Neuronal stem cell (in vitro differentiated cells): ENCODE measurements around the gene ABCD4.
A peak's percentile ranks its signal among the peaks of the same experiment; 100 is the strongest.

ENCODE experiments used
- DNase-seq: peaks from one replicate; pipeline ENCODE4 v3.0.0-alpha.2; 2013; ENCODE audit warnings: low spot score
- H2AFZ ChIP-seq: one replicate; pipeline ENCODE4 v1.6.1; 2013; ENCODE audit warnings: mild to moderate bottlenecking, low read length, inconsistent platforms
- H2AK5ac ChIP-seq: 2 replicates; pipeline ENCODE4 v1.6.1; 2013; ENCODE audit warnings: low read depth, mild to moderate bottlenecking, inconsistent platforms, low read length, moderate library complexity, mixed read lengths
- H2BK120ac ChIP-seq: 2 replicates; pipeline ENCODE4 v1.6.1; 2013; ENCODE audit warnings: low read depth, mild to moderate bottlenecking, inconsistent platforms, low read length, moderate library complexity, mixed read lengths
- H2BK12ac ChIP-seq: one replicate; pipeline ENCODE4 v1.6.1; 2013; ENCODE audit warnings: low read length, inconsistent platforms
- H2BK15ac ChIP-seq: 2 replicates; pipeline ENCODE4 v1.6.1; 2013; ENCODE audit warnings: mild to moderate bottlenecking, low read length, inconsistent platforms, mixed read lengths
- H2BK5ac ChIP-seq: one replicate; pipeline ENCODE4 v1.6.1; 2013; ENCODE audit warnings: inconsistent platforms, mild to moderate bottlenecking, low read length, moderate library complexity
- H3K14ac ChIP-seq: one replicate; pipeline ENCODE4 v1.6.1; 2013; ENCODE audit warnings: low read length, inconsistent platforms
- H3K18ac ChIP-seq: 2 replicates; pipeline ENCODE4 v1.6.1; 2013; ENCODE audit warnings: low read length, inconsistent platforms
- H3K23ac ChIP-seq: 2 replicates; pipeline ENCODE4 v1.6.1; 2013; ENCODE audit warnings: low read depth, mild to moderate bottlenecking, mixed read lengths, low read length, inconsistent platforms; ENCODE audit not compliant: poor library complexity
- H3K27ac ChIP-seq: replicated peaks from 3 replicates; pipeline ENCODE4 v1.5.1; 2013; ENCODE audit warnings: low read length, inconsistent platforms
- H3K27me3 ChIP-seq, 3 experiments: 2 replicates each; pipeline ENCODE4 v1.6.1; 2013; ENCODE audit warnings: low read length in 3 of 3, mild to moderate bottlenecking in 2 of 3, inconsistent platforms in 1 of 3, low read depth in 1 of 3, mixed read lengths in 1 of 3, moderate library complexity in 1 of 3; ENCODE audit not compliant: control insufficient read depth in 3 of 3, insufficient read depth in 3 of 3
- H3K36me3 ChIP-seq, 2 donors: replicated peaks in 1 of 2; 2 replicates each; pipeline ENCODE4 v1.6.1; 2013; ENCODE audit warnings: low read length in 2 of 2; ENCODE audit not compliant: control insufficient read depth in 2 of 2, insufficient read depth in 2 of 2
- H3K4ac ChIP-seq: 2 replicates; pipeline ENCODE4 v1.6.1; 2013; ENCODE audit warnings: inconsistent platforms, mild to moderate bottlenecking, low read length, moderate library complexity
- H3K4me1 ChIP-seq, 2 donors: 1 replicate in 1 of 2; 2 replicates in 1 of 2; pipeline ENCODE4 v1.6.1; 2013; ENCODE audit warnings: low read length in 2 of 2, low read depth in 1 of 2; ENCODE audit not compliant: control insufficient read depth in 2 of 2, insufficient read depth in 1 of 2
- H3K4me2 ChIP-seq: one replicate; pipeline ENCODE4 v1.6.1; 2013; ENCODE audit warnings: mild to moderate bottlenecking, low read length, inconsistent platforms; ENCODE audit not compliant: insufficient read depth, poor library complexity, severe bottlenecking
- H3K4me3 ChIP-seq, 2 donors: 2 replicates each; pipeline ENCODE4 v1.5.1; 2013; ENCODE audit warnings: low read length in 2 of 2, mild to moderate bottlenecking in 2 of 2, inconsistent platforms in 1 of 2, moderate library complexity in 1 of 2
- H3K79me1 ChIP-seq: one replicate; pipeline ENCODE4 v1.6.1; 2013; ENCODE audit warnings: low read depth, mild to moderate bottlenecking, inconsistent platforms, low read length, moderate library complexity
- H3K9ac ChIP-seq: one replicate; pipeline ENCODE4 v1.6.1; 2013; ENCODE audit warnings: mild to moderate bottlenecking, low read depth, low read length, inconsistent platforms; ENCODE audit not compliant: poor library complexity
- H3K9me3 ChIP-seq, 2 donors: replicated peaks in 1 of 2; 2 replicates each; pipeline versions ENCODE3 to v1.6.1; 2013; ENCODE audit warnings: low read length in 2 of 2, mild to moderate bottlenecking in 2 of 2, inconsistent platforms in 1 of 2, low read depth in 1 of 2, mixed read lengths in 1 of 2, moderate library complexity in 1 of 2; ENCODE audit not compliant: control insufficient read depth in 2 of 2, insufficient read depth in 1 of 2
- H4K8ac ChIP-seq: one replicate; pipeline ENCODE4 v1.6.1; 2013; ENCODE audit warnings: low read depth, mild to moderate bottlenecking, inconsistent platforms, low read length, moderate library complexity
- H4K91ac ChIP-seq: one replicate; pipeline ENCODE4 v1.6.1; 2013; ENCODE audit warnings: low read length, low read depth, mild to moderate bottlenecking, inconsistent platforms; ENCODE audit not compliant: poor library complexity
- WGBS, 2 donors: extraction: QIAGEN DNeasy Blood & Tissue Kit; methylation state at CpG; one replicate each; pipeline ENCODE4 v1.1.7; 2013; ENCODE audit warnings: missing lambda C conversion rate in 2 of 2, mixed read lengths in 1 of 2; ENCODE audit not compliant: insufficient read length in 2 of 2, insufficient replicate concordance in 1 of 2; ENCODE audit errors: extremely low coverage in 2 of 2; 5-methylcytosine and 5-hydroxymethylcytosine counted together

ABCD4 gene

DNA sequence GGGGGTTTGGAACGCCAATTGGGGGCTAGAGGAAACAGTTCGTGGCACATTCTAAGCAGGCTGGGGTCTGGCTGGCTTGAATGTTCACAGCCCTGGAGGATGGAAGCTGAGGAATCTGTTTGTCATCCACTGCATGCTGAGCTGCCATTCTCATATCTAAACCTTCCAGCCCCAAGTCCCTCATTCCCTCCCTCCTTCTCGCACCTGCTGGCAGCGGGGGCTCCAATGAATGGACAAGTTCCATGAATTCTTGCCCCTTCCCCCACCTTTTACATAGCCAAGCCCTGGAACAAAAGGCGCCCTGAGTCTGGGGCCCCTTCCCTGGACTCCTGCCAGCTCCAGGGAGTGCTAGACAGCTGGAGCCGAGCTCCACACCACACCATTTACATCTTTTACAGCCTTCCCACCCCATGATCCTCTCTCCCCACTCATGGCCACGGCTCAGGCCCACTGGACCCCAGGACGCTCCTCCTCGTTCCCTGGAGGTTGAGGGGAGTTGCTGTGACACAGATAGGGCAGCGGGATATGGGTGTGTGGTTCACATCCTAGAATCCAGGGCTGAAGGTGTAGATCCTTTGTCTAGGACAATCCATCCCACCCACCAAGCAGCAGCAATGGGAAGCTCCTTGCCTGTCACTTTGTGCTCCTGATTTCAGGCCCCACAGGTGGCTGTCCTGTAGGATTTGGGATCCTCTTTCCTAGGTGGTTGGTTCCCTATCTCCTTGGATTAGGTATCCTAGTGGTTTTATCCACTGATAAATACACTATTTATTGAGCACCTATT, 23.8 kb upstream of the ABCD4 start:
- Histone ChIP-seq H2BK12ac (peak overlapping the region; percentile 43), H3K27me3 (no peaks in the 10 kb centered on the region), H2BK120ac (no peak overlapping the region), H3K23ac (no peak overlapping the region), H3K9ac (peak overlapping the region; percentile 40), H2BK5ac (peak overlapping the region; percentile 4), H2AFZ (peak overlapping the region; percentile 83), H3K4me3 (no peak overlapping the region), H3K14ac (no peak overlapping the region), H3K9me3 (no peaks in the 10 kb centered on the region), H3K18ac (peak overlapping the region; percentile 77), H4K91ac (peak overlapping the region; percentile 94), H3K4ac (no peak overlapping the region), H3K27ac (peak overlapping the region; percentile 99), H3K36me3 (no peaks in the 10 kb centered on the region), H3K4me2 (peak overlapping the region; percentile 37), H2AK5ac (no peak overlapping the region), H4K8ac (peak overlapping the region; percentile 48), H2BK15ac (no peak overlapping the region), H3K79me1 (no peaks in the 10 kb centered on the region), H3K4me1 (peaks cover 14 to 20% of the 10 kb centered on the region in 2 donors)
- peak; percentile 80 for DNase-seq
- no CpG with 5 or more reads among the region's 10 CpGs for WGBS, 2 donors

DNA sequence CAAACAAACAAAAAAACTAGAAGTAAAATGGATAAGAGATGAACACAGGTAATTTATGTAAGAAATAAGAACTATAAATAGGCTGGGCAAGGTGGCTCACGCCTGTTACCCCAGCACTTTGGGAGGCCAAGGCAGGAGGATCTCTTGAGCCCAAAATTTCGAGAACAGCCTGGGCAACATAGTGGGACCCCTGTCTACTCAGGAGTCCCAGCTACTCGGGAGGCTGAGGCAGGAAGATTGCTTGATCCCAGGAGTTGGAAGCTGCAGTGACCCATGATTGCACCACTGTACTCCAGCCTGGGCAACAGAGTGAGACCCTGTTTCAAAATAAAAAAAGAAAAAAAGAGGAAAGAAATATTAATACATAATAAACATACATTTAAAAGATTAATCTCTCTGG, 22.7 kb upstream of the ABCD4 start:
- DNase-seq: no peak
- Histone ChIP-seq H3K9ac (no peak overlapping the region), H2AFZ (no peak overlapping the region), H4K91ac (no peak overlapping the region), H3K23ac (no peak overlapping the region), H3K79me1 (no peaks in the 10 kb centered on the region), H3K14ac (no peak overlapping the region), H2BK12ac (peak overlapping the region; percentile 68), H3K18ac (peak overlapping the region; percentile 58), H3K27me3 (no peaks in the 10 kb centered on the region), H3K4me2 (no peak overlapping the region), H3K36me3 (no peaks in the 10 kb centered on the region), H3K27ac (peak overlapping the region; percentile 99), H2BK5ac (no peak overlapping the region), H4K8ac (no peak overlapping the region), H3K4ac (no peak overlapping the region), H3K9me3 (no peaks in the 10 kb centered on the region), H3K4me1 (peaks cover 14 to 20% of the 10 kb centered on the region in 2 donors), H2BK15ac (no peak overlapping the region), H2AK5ac (no peak overlapping the region), H3K4me3 (no peak overlapping the region), H2BK120ac (no peak overlapping the region)
- no CpG with 5 or more reads among the region's 3 CpGs for WGBS, 2 donors

DNA sequence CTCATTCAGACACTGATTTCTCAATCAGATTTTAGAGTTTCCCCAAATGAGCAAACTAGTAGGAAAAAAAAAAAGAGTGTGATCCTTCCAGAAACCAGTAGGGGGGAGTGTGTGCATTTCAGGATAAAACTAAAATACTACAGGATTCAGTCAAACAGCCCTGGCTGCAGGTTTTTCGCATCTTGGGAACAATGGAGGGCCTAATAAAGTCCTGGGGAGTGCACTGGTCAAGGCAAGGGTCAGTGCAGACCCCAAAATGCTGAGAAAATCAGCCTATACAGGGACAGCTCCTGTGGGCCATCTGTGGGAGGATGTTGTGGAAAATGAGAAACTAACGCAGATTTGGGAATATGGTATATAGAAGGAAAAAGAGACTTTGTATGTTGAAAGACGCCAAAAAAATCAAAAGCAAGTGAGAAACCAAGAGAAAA, 22.2 kb upstream of the ABCD4 start:
- Histone ChIP-seq H2BK15ac (no peak overlapping the region), H2BK5ac (no peak overlapping the region), H3K36me3 (no peaks in the 10 kb centered on the region), H2BK120ac (no peak overlapping the region), H3K18ac (no peak overlapping the region), H4K91ac (no peak overlapping the region), H3K9ac (no peak overlapping the region), H3K14ac (no peak overlapping the region), H3K27ac (peak overlapping the region; percentile 35), H3K4me1 (peaks cover 14 to 20% of the 10 kb centered on the region in 2 donors), H3K79me1 (no peaks in the 10 kb centered on the region), H3K9me3 (no peaks in the 10 kb centered on the region), H3K23ac (no peak overlapping the region), H3K4me2 (no peak overlapping the region), H2BK12ac (no peak overlapping the region), H3K27me3 (no peaks in the 10 kb centered on the region), H4K8ac (no peak overlapping the region), H2AK5ac (no peak overlapping the region), H3K4me3 (no peak overlapping the region), H3K4ac (no peak overlapping the region), H2AFZ (peak overlapping the region; percentile 27)
- peak; percentile 38 for DNase-seq
- 100% methylated on average over 1 of the region's 3 CpGs; no CpG with 5 or more reads in 1 of the 2 donors for WGBS, 2 donors

- Histone ChIP-seq H2AFZ (no peak overlapping the region), H3K27me3 (peaks cover 0 to 3% (median 0%) of the 10 kb centered on the region in 3 experiments), H3K18ac (no peak overlapping the region), H3K4ac (no peak overlapping the region), H3K4me3 (no peak overlapping the region), H2BK120ac (no peak overlapping the region), H2BK12ac (no peak overlapping the region), H3K27ac (no peak overlapping the region), H3K36me3 (no peaks in the 10 kb centered on the region), H2AK5ac (no peak overlapping the region), H2BK15ac (no peak overlapping the region), H4K91ac (no peak overlapping the region), H3K4me2 (no peak overlapping the region), H3K23ac (no peak overlapping the region), H3K4me1 (no peaks in the 10 kb centered on the region), H3K14ac (no peak overlapping the region), H3K9ac (no peak overlapping the region), H3K79me1 (no peaks in the 10 kb centered on the region), H2BK5ac (no peak overlapping the region), H3K9me3 (no peaks in the 10 kb centered on the region), H4K8ac (no peak overlapping the region)
- WGBS, 2 donors: no CpG with 5 or more reads among the region's 4 CpGs
- DNase-seq: no peak
Observed at GRCh38 chr14:74314576-74314975, 11.8 kb upstream of the ABCD4 start.
